ENCODE measurements around the gene TLE2.

TLE2 gene

DNA sequence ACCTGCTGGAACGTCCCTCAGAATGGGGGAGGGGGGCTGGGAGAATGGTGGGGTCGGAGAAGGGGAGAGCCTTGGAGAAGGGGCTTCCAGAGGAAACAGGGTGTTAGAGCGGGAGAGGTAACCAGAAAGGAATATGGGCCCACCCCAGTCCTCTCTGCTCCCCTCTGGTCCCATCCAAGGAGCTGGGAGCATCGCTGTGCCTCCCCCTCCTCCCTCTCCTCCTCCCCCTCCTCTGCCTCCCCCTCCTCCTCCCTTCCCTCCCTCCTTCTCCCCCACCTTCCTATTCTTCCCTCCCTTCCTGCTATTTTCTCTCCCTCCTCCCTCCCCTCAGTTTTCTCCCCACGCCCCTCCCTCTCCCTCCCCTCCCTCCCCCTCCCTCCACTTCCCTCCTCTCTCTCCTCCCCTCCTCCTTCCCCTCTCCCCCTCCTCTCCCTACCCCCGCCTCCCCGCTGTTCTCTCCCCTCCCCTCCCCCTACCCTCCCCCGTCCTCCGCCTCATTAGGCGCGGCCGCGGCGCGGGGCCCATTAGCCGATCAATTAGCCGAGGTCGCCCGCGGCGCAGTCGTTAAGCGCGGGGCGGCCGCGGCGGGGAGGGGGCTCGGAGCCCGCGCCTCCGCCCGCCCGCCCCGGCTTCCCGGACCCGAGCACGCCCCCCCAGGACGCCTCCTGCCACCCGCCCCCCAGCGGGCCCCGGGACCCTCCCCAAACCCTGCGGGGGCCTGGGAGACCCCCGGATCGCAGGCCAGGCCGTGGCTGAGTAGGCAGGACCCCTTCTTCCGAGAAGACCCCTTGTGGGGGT, 17.8 kb upstream of the TLE2 start:
- H3K9me3 ChIP-seq (ENCODE audit: control insufficient read depth, low read length) = no peaks in the 10 kb centered on the region
- no peaks in the 10 kb centered on the region for H3K36me3 ChIP-seq (ENCODE audit: control insufficient read depth, insufficient read depth, low read length)
- H3K27ac ChIP-seq (ENCODE audit: insufficient read depth, low read length, poor library complexity, severe bottlenecking) = peak overlapping the region; percentile 31
- H3K4me1 ChIP-seq (ENCODE audit: control insufficient read depth, insufficient read depth, low read length, poor library complexity, severe bottlenecking) = peaks cover 5% of the 10 kb centered on the region
- H3K27me3 ChIP-seq (replicated peaks; ENCODE audit: control insufficient read depth, insufficient read depth, low read length, poor library complexity, severe bottlenecking) = no peaks in the 10 kb centered on the region
- peak overlapping the region; percentile 53 for H3K4me3 ChIP-seq (ENCODE audit: insufficient read depth, low read depth, low read length, poor library complexity, severe bottlenecking)
- no peak for DNase-seq

DNA sequence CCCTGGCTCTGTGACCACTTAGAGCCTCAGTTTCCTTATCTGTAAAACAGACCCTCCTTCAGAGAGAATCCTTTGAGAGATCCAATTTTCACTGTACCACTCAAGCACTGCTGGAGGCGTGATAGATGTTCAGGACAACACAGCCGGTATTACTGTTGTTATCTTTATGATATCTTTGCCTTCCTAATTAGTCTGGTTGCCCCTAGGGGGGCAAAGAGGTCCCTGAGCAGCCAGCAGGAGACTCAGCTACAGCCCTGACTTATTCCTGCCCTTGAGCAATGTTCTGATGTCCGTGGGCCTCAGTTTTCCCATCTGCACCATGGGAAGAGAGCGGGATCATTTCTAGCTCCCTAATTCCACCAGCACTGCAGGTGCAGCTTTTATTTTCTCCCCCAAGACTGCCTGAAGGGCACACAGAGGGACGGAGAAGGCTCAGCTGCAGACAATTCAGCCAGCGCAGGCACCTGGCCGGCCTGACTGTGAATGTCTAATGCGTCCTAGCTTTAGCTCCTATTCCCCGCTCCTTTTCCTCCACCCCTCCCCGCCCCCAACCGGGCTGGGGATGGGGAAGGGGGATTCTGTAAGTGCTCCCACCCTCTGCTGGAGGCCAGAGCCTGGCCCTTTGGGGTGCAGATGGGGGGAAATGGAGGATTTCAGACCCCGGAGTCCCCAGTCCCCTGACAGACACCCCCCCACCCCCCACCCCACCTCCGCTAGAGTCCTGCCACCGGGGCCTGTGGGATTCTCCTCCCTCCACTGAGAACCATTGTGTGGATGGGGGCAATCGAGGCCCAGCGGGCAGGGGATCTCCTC, 17.0 kb upstream of the TLE2 start:
- no peak for DNase-seq
- H3K27ac ChIP-seq (ENCODE audit: insufficient read depth, low read length, poor library complexity, severe bottlenecking) = no peak overlapping the region
- peaks cover 6% of the 10 kb centered on the region for H3K4me1 ChIP-seq (ENCODE audit: control insufficient read depth, insufficient read depth, low read length, poor library complexity, severe bottlenecking)
- H3K4me3 ChIP-seq (ENCODE audit: insufficient read depth, low read depth, low read length, poor library complexity, severe bottlenecking) = no peak overlapping the region
- H3K27me3 ChIP-seq (replicated peaks; ENCODE audit: control insufficient read depth, insufficient read depth, low read length, poor library complexity, severe bottlenecking) = no peaks in the 10 kb centered on the region
- H3K36me3 ChIP-seq (ENCODE audit: control insufficient read depth, insufficient read depth, low read length) = no peaks in the 10 kb centered on the region
- H3K9me3 ChIP-seq (ENCODE audit: control insufficient read depth, low read length) = no peaks in the 10 kb centered on the region

DNA sequence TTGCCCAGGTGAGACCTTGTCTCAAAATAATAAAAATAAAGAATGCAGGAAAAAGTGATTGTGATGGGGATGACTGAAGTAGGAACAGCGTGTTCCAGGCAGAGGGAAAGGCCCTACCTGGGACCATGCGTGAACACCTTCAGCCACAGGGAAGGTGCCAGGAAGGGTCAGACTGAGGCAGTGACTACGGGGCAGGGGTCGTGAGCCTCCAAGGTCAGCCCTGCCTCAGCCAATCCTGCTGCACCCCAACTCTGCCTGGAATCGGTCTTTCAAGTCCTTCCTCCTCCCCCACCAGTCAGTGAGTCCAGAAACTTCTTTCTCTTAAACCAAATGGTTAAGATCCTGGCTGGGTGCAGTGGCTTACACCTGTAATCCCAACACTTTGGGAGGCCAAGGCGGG, 16.1 kb upstream of the TLE2 start:
- Histone ChIP-seq H3K4me3 (ENCODE audit: insufficient read depth, low read depth, low read length, poor library complexity, severe bottlenecking) (no peak overlapping the region), H3K9me3 (ENCODE audit: control insufficient read depth, low read length) (no peaks in the 10 kb centered on the region), H3K27ac (ENCODE audit: insufficient read depth, low read length, poor library complexity, severe bottlenecking) (no peak overlapping the region), H3K27me3 (replicated peaks; ENCODE audit: control insufficient read depth, insufficient read depth, low read length, poor library complexity, severe bottlenecking) (no peaks in the 10 kb centered on the region), H3K4me1 (ENCODE audit: control insufficient read depth, insufficient read depth, low read length, poor library complexity, severe bottlenecking) (peaks cover 6% of the 10 kb centered on the region), H3K36me3 (ENCODE audit: control insufficient read depth, insufficient read depth, low read length) (no peaks in the 10 kb centered on the region)
- no peak for DNase-seq

DNA sequence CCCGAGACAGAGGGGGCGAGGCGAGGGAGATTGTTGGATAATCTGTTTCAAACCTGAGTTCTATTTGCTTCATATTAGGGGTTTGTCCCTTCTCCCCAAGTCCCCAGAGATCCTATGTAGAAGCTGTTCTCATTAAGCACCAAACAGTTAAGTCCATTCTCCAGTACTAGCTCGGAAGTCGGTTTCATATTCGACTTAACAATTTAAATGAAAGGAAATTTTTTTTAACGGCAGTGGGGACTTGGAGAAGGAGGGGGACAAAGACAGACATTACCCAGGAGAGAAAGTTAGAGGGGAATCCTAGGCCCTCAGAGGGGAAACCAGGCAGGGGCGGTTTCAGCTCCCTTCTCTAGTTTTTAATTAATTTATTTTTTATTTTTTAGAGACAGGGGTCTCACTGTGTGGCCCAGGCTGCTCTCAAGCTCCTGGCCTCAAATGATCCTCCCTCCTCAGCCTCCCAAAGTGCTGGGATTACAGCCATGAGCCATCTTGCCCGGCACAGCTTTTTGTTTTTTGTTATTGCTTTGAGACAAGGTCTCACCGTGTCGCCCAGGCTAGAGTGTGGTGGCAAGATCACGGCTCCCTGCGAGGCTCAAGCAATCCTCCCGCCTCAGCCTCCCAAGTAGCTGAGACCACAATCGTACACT, 13.7 kb upstream of the TLE2 start:
- Histone ChIP-seq H3K27me3 (replicated peaks; ENCODE audit: control insufficient read depth, insufficient read depth, low read length, poor library complexity, severe bottlenecking) (no peaks in the 10 kb centered on the region), H3K4me3 (ENCODE audit: insufficient read depth, low read depth, low read length, poor library complexity, severe bottlenecking) (no peak overlapping the region), H3K4me1 (ENCODE audit: control insufficient read depth, insufficient read depth, low read length, poor library complexity, severe bottlenecking) (peaks cover 2% of the 10 kb centered on the region), H3K36me3 (ENCODE audit: control insufficient read depth, insufficient read depth, low read length) (no peaks in the 10 kb centered on the region), H3K9me3 (ENCODE audit: control insufficient read depth, low read length) (no peaks in the 10 kb centered on the region), H3K27ac (ENCODE audit: insufficient read depth, low read length, poor library complexity, severe bottlenecking) (no peak overlapping the region)
- DNase-seq = no peak

DNA sequence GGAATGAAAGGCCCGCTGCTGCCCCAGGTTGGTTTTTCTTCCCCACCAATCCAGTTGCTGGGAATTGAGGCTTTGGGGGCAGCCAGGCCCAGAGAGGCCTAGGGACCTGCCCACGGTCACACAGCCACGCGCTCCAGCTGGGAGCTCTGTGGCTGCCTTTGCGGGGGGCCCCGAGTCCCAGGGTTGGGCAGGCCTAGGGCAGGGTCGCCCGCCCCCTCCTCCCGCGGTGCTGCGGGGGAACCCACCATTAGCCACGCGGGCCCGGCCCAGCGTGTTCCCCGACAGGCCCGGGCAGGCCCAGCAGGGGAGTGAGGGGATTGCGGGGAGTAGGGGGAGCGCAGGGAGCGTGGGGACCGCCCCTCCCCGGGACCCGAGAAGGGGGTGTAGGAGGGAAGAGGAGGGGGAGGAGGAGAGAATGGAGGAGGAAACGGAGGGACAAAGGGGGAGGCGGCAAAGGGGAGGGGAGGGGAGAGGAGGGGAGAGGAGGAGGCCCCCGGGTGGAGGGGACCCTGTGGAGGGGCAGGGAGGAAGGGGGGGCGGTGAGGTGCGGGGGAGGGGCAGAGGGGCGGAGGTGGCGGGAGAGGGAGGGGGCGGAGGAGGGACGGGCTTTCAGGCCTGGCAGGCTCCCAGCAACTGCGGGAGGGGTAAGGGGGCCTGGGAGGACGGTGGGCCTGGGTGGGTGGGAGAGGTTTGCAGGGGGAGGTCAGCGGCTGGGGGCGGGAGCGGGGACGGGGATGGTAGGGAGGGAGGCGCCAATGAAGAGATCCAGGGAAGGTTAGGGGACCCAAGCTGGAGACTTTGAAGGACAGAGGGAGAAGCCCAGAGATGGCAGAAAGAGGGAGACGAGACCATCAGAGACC, 12.9 kb upstream of the TLE2 start:
- no peaks in the 10 kb centered on the region for H3K27me3 ChIP-seq (replicated peaks; ENCODE audit: control insufficient read depth, insufficient read depth, low read length, poor library complexity, severe bottlenecking)
- no peak for DNase-seq
- H3K9me3 ChIP-seq (ENCODE audit: control insufficient read depth, low read length) = no peaks in the 10 kb centered on the region
- H3K36me3 ChIP-seq (ENCODE audit: control insufficient read depth, insufficient read depth, low read length) = no peaks in the 10 kb centered on the region
- H3K4me3 ChIP-seq (ENCODE audit: insufficient read depth, low read depth, low read length, poor library complexity, severe bottlenecking) = no peak overlapping the region
- peaks cover 2% of the 10 kb centered on the region for H3K4me1 ChIP-seq (ENCODE audit: control insufficient read depth, insufficient read depth, low read length, poor library complexity, severe bottlenecking)
- H3K27ac ChIP-seq (ENCODE audit: insufficient read depth, low read length, poor library complexity, severe bottlenecking) = no peak overlapping the region

DNA sequence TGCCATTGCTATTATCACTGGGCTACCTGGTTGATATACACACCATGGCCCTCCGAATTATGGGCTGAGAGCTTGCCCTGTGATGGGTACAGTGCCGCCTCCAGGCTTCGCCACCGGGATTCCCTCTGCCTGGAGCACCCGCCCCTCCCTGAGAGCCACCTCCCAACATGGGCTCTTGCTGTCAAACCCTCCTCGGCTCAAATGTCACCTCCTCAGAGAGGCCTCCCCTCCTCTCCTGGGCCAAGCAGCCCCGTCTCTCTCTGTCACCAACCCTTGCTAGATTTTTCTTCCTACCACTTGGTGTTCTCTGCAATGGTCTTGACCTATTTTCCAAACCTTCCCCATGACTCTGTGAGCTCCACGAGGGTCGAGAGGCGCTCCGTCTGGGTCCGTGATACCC, 12.2 kb upstream of the TLE2 start:
- Histone ChIP-seq H3K27ac (ENCODE audit: insufficient read depth, low read length, poor library complexity, severe bottlenecking) (no peak overlapping the region), H3K4me3 (ENCODE audit: insufficient read depth, low read depth, low read length, poor library complexity, severe bottlenecking) (no peak overlapping the region), H3K27me3 (replicated peaks; ENCODE audit: control insufficient read depth, insufficient read depth, low read length, poor library complexity, severe bottlenecking) (no peaks in the 10 kb centered on the region)

DNA sequence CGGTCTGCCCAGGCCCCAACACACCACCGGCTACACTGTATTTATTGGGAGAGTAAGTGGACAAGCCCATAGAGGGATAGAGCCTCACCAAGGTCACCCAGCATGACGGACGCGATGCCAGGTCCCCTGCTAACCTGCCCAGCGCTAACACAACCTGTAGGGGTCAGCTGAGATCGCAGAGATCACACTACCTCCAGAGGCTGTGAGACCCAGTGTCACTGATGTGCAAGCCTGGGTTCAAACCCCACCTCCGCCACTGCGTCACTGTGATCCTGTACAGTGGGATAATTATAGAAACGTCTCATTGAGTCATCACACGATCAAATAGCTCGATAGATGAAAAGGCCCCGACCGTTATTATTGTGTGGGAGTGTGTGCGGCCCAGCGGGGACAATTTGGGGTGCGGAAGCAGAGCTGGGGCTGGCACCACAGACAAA, 10.6 kb upstream of the TLE2 start:
- Histone ChIP-seq H3K27ac (ENCODE audit: insufficient read depth, low read length, poor library complexity, severe bottlenecking) (no peak overlapping the region), H3K4me3 (ENCODE audit: insufficient read depth, low read depth, low read length, poor library complexity, severe bottlenecking) (no peak overlapping the region), H3K27me3 (replicated peaks; ENCODE audit: control insufficient read depth, insufficient read depth, low read length, poor library complexity, severe bottlenecking) (no peaks in the 10 kb centered on the region), H3K36me3 (ENCODE audit: control insufficient read depth, insufficient read depth, low read length) (no peaks in the 10 kb centered on the region), H3K4me1 (ENCODE audit: control insufficient read depth, insufficient read depth, low read length, poor library complexity, severe bottlenecking) (peaks cover 20% of the 10 kb centered on the region), H3K9me3 (ENCODE audit: control insufficient read depth, low read length) (no peaks in the 10 kb centered on the region)
- no peak for DNase-seq

More for the DNA sequence above, 12.2 kb upstream of the TLE2 start:
- H3K4me1 ChIP-seq (ENCODE audit: control insufficient read depth, insufficient read depth, low read length, poor library complexity, severe bottlenecking) = peaks cover 6% of the 10 kb centered on the region
- no peaks in the 10 kb centered on the region for H3K9me3 ChIP-seq (ENCODE audit: control insufficient read depth, low read length)
- no peaks in the 10 kb centered on the region for H3K36me3 ChIP-seq (ENCODE audit: control insufficient read depth, insufficient read depth, low read length)
- no peak for DNase-seq

DNA sequence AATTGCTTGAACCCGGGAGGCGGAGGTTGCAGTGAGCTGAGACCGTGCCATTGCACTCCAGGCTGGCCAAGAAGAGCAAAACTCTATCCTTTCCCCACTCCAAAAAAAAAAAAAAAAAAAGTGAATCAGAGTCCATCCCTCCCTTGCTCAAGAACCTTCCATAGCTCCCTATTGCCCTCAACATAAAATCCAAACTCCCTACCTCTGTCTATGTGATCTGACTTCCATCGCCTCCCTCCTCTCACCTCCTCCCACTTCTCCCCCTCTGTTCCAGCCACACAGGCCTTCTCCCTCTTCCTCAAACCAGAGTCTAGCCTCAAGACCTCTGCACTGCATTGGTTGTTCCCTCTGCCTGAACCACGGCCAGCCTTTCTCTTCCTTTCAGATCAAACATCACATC, 10.0 kb upstream of the TLE2 start:
- H3K27me3 ChIP-seq (replicated peaks; ENCODE audit: control insufficient read depth, insufficient read depth, low read length, poor library complexity, severe bottlenecking) = no peaks in the 10 kb centered on the region
- H3K27ac ChIP-seq (ENCODE audit: insufficient read depth, low read length, poor library complexity, severe bottlenecking) = no peak overlapping the region
- no peaks in the 10 kb centered on the region for H3K36me3 ChIP-seq (ENCODE audit: control insufficient read depth, insufficient read depth, low read length)
- DNase-seq = no peak
- H3K4me3 ChIP-seq (ENCODE audit: insufficient read depth, low read depth, low read length, poor library complexity, severe bottlenecking) = no peak overlapping the region
- peaks cover 22% of the 10 kb centered on the region for H3K4me1 ChIP-seq (ENCODE audit: control insufficient read depth, insufficient read depth, low read length, poor library complexity, severe bottlenecking)
- H3K9me3 ChIP-seq (ENCODE audit: control insufficient read depth, low read length) = no peaks in the 10 kb centered on the region

DNA sequence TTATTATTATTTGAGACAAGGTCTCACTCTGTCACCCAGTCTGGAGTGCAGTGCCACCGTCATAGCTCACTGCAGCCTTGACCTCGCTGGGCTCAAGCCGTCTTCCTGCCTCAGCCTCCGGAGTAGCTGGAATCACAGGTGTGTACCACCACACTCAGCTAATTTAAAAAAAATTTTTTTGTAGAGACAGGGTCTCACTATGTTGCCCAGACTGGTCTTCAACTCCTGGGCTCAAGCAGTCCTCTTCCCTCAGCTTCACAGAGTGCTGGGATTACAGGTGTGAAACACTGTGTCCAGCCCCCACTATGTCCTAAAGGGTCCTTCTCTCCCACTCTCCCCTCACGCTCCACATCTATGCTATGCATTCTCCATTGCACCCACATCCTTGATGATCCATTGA, 9.1 kb upstream of the TLE2 start:
- DNase-seq = no peak
- H3K27ac ChIP-seq (ENCODE audit: insufficient read depth, low read length, poor library complexity, severe bottlenecking) = no peak overlapping the region

More for the DNA sequence above, 9.1 kb upstream of the TLE2 start:
- H3K4me1 ChIP-seq (ENCODE audit: control insufficient read depth, insufficient read depth, low read length, poor library complexity, severe bottlenecking) = peaks cover 22% of the 10 kb centered on the region
- H3K36me3 ChIP-seq (ENCODE audit: control insufficient read depth, insufficient read depth, low read length) = no peaks in the 10 kb centered on the region
- H3K9me3 ChIP-seq (ENCODE audit: control insufficient read depth, low read length) = no peaks in the 10 kb centered on the region
- no peak overlapping the region for H3K4me3 ChIP-seq (ENCODE audit: insufficient read depth, low read depth, low read length, poor library complexity, severe bottlenecking)
- H3K27me3 ChIP-seq (replicated peaks; ENCODE audit: control insufficient read depth, insufficient read depth, low read length, poor library complexity, severe bottlenecking) = no peaks in the 10 kb centered on the region
